Adrenal gland (tissue), 5 donors: Measurements from ENCODE around the gene MFAP3L.

Experiments
- POLR2A ChIP-seq, 2 donors: fragments of 450-650 bp; IDR thresholded peaks; one replicate each; pipeline ENCODE4 v1.6.1; 2017; ENCODE audit warnings: antibody characterized with exemption in 2 of 2, mild to moderate bottlenecking in 2 of 2, moderate library complexity in 1 of 2
- TF ChIP-seq, protein P1 (sequence below), 6 experiments: fragments of 450-650 bp in 4 of 6; fragments of 200-600 bp in 2 of 6; sonication (generic) in 1 of 6; IDR thresholded peaks; 1 replicate in 5 of 6; 2 replicates in 1 of 6; pipeline versions ENCODE4 v1.5.1 to v1.8.0; 2016 to 2021; ENCODE audit warnings: antibody characterized with exemption in 6 of 6, mild to moderate bottlenecking in 2 of 6, moderate library complexity in 1 of 6
- donor health status: DM: no; HTN: no; CAD: no.

GRCh38 chr4:170026253-170027021, at the start of gene MFAP3L:
- peak; percentile 72 to 84 for TF ChIP-seq POLR2A (IDR thresholded peaks at IDR 0.05)
- TF ChIP-seq, protein P1, sequence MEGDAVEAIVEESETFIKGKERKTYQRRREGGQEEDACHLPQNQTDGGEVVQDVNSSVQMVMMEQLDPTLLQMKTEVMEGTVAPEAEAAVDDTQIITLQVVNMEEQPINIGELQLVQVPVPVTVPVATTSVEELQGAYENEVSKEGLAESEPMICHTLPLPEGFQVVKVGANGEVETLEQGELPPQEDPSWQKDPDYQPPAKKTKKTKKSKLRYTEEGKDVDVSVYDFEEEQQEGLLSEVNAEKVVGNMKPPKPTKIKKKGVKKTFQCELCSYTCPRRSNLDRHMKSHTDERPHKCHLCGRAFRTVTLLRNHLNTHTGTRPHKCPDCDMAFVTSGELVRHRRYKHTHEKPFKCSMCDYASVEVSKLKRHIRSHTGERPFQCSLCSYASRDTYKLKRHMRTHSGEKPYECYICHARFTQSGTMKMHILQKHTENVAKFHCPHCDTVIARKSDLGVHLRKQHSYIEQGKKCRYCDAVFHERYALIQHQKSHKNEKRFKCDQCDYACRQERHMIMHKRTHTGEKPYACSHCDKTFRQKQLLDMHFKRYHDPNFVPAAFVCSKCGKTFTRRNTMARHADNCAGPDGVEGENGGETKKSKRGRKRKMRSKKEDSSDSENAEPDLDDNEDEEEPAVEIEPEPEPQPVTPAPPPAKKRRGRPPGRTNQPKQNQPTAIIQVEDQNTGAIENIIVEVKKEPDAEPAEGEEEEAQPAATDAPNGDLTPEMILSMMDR (IDR thresholded peaks at IDR 0.05), result peak in 1 of 6 experiments; percentile 26
